Measurements from ENCODE around the gene AP1M2.
"Not testable (repeated sequence)": the region's sequence is repeated elsewhere in the genome, so short reads cannot be mapped to it uniquely, and the experiment has no call there.

AP1M2 gene

GRCh38 chr19:10600149-10600548 lies 13.0 kb upstream of the AP1M2 start:
- no peak for DNase-seq

DNA sequence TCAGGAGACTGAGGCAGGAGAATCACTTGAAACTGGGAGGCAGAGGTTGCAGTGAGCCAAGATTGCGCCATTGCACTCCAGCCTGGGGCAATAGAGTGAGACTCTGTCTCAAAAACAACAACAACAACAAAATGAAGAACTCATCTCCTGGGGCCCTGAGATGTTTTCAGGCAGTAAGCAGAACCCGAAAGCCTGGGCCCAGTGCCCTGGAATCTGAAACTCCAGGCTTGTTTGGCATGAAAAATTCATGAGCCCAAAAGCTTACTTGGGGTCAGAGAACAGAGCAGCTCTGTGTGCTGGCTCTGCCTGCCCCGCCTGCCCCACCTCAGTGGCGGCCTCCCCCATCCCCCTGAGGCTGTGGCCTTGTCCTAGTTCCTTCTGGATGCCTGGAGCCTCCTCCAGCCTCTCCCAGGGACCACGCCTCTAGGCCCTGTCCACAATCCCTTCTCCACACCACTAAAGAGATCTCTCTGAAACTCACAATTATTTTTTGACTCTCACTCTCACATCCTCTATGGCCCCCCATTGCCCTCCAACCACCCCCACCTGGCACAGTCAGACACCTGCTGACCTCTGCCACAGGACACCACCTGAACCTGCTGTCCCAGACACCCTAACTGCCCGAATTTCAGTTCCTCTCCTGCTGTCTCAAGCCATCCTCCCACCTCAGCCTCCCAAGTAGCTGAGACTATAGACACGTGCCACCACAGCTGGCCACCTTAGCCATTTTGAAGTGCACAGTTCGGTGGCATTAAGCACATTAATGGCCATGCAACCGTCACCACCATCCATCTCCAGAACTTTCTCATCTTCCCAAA lies 6.9 kb upstream of the AP1M2 start:
- no peak for DNase-seq

- no peak for DNase-seq
These were observed 6.0 kb upstream of the AP1M2 start for GRCh38 chr19:10593148-10593547.

- no peak for DNase-seq
These were observed 683 bp upstream of the AP1M2 start for GRCh38 chr19:10587839-10588150.

- DNase-seq, result no peak
These were observed 716 bp downstream of the AP1M2 start for GRCh38 chr19:10586396-10586795.

DNA sequence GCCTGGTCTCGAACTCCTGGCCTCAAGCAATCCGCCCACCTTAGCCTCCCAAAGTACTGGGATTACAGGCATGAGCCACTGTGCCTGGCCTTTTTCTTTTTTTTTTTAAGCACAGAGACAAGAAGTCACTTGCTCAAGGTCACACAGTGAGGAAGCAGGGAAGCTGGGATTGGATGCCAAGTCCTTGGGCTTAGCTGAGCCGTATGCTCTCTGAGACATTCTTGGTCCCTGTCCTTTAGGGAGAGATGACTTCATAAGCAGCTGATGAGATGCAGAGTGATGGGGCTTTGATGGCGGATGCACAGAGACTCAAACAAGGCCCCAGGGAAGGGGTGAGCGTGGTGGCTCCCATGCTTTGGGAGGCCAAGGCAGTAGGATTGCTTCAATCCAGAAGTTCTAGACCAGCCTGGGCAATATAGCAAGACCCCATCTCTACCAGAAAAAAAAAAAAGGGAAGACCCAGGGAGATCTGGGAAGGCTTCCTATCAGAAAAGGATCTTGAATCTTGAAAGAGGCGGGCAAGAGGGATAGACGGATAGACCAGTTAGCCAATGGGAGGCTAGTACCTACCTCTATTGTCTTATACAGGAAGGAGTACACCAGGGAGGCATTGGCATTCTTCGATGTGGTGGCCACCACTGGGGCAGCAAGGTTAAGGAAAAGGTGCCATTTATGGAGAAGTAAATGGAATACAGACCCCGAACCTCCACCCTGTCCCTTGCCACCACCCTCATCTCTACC lies 3.9 kb downstream of the AP1M2 start:
- DNase-seq, result peak; percentile 50

DNA sequence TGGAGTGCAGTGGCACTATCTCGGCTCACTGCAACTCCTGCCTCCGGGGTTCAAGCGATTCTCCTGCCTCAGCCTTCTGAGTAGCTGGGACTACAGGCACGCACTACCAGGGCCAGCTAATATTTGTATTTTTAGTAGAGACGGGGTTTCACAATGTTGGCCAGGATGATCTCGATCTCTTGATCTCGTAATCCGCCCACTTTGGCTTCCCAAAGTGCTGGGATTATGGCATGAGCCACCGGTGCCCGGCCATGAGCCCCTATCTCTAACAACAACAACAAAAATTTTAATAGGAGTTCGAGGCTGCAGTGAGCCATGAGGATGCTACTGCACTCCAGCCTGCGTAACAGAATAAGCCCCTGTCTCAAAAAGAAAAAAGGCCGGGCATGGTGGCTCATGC lies 5.0 kb downstream of the AP1M2 start:
- DNase-seq, result no peak

GRCh38 chr19:10580979-10581631 lies 6.0 kb downstream of the AP1M2 start:
- peak; percentile 100 for DNase-seq

DNA sequence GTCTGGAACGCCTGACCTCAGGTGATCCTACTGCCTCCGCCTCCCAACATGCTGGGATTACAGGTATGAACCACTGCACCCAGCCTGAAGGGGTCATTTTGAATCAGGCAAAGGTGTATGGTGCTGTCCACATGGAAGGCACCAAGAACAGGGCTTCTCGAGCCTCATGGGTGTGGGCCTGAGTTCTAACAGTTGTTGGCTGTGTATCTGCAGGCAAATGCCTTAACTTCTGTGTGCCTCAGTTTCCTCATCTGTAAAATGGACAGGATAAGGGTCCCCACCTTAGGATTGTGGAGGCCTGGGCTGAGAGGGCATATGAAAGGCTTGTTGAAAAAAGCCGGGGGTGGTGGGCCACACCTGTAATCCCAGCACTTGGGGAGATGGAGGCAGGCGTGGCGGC lies 9.2 kb downstream of the AP1M2 start:
- DNase-seq, result no peak

DNA sequence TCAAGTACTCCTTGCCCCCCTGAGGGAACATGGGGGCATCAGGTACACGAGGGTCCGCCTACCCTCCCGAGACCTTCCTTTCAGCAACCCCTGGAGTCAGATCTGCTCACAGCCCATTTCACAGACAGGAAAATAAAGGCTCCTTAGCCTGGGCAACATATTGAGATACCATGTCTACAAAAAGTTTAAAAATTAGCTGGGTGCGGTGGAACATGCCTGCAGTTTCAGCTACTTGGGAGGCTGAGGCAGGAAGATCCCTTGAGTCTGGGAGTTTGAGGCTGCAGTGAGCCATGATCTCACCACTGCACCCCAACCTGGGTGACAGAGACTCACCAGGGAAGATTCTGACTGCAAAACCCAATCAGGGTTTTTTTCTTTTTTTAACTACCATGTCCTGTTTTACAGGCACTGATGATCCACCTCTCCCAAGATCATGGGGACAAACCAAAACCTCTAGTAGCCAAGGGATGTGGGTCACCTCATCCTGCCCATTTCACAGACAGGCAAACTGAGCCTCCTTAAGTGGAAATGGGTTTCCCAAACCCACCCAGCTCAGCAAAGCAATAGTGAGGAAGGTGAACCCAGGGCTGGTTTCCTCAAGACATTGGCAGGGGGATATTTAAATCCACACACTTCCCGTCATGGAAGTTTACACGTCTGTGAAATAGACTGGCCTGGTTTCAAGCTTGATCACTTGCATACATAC lies 11.9 kb downstream of the AP1M2 start:
- DNase-seq, result no peak

GRCh38 chr19:10574462-10574861 lies 12.7 kb downstream of the AP1M2 start:
- DNase-seq, result no peak

DNA sequence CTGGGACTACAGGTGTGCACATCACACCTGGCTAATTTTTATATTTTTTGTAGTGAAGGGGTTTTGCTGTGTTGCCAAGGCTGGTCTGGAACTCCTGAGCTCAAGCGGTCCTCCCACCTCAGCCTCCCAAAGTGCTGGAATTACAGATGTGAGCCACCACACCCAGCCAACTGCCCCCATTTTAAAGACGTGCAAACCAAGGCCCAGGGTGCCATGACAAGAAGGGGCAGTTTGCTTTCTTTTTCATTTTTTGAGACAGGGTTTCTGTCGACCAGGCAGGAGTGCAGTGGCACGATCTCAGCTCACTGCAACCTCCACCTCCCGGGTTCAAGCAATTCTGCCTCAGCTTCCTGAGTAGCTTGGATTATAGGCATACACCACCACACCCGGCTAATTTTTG lies 13.3 kb downstream of the AP1M2 start:
- DNase-seq, result not testable (repeated sequence)

- peak; percentile 100 for DNase-seq
These were observed 18.1 kb downstream of the AP1M2 start, which contains the start of gene CDKN2D for GRCh38 chr19:10568826-10569651. Gene CDKN2D (minus strand): TSS chr19:10568979. CDS start chr19:10568653, 326 bp downstream.

- DNase-seq, result no peak
These were observed 18.9 kb downstream of the AP1M2 start for GRCh38 chr19:10568062-10568825.

GRCh38 chr19:10567656-10568055 lies 19.5 kb downstream of the AP1M2 start:
- no peak for DNase-seq

GRCh38 chr19:10566658-10567410 lies 20.3 kb downstream of the AP1M2 start:
- DNase-seq, result peak; percentile 86

GRCh38 chr19:10566408-10566657 lies 20.8 kb downstream of the AP1M2 start:
- no peak for DNase-seq

GRCh38 chr19:10565567-10566407 lies 21.3 kb downstream of the AP1M2 start, which contains the start of gene KRI1:
Gene KRI1 (minus strand): TSS chr19:10566010. CDS start chr19:10565999, 11 bp downstream.
- DNase-seq, result peak; percentile 100

DNA sequence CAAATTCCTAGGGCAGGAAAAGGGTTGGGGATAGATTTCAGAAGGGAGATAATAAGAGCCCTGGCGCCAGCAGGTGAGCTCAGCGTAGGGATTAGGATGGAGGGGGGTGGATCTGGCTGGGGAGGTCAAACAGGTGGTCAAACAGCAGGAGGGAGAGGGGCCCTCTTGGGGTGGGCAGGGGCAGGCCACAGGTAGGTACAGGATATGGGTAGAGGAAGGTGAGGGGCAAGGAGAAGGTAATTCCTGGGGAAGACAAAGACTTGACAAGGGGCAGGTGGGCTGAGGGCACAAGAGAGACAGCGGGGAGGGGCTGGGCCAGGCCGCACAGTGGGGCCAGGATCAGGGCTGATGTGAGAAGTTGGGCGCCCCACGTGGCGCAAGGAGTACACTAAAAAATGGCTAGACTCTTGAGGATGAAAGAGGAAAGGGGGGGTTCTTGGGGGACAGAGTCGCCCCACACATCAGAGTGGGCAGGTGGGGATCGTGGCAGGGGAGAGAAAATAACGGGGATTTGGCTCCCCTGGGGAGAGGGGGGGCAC lies 22.0 kb downstream of the AP1M2 start:
- peak; percentile 90 for DNase-seq

GRCh38 chr19:10562609-10563008 lies 24.5 kb downstream of the AP1M2 start:
- no peak for DNase-seq

All from OCI-M1 (cell line).